ENCODE results near the gene MFAP4. TPM values are rescaled to one million over a fixed set of nuclear protein-coding genes. Genes with fewer than 3 reads are reported as not detected.
A peak's percentile ranks its signal among the peaks of the same experiment; 100 is the strongest.

The MFAP4 gene
- total RNA-seq, 1 donor from 2014 or later = 179 TPM

- no peak for TF ChIP-seq CTCF (IDR thresholded peaks at IDR 0.05)
- Histone ChIP-seq H3K27ac (no peak overlapping the region), H3K36me3 (no peaks in the 10 kb centered on the region), H3K27me3 (ENCODE audit: low read depth) (no peaks in the 10 kb centered on the region), H3K4me3 (no peak overlapping the region), H3K4me1 (peaks cover 43% of the 10 kb centered on the region), H3K9me3 (no peaks in the 10 kb centered on the region)
- intact Hi-C loops (cut with DNase I) = no loop called here
- ATAC-seq = no peak
- no peak for DNase-seq
Observed at GRCh38 chr17:19372011-19372370, 15.0 kb downstream of the MFAP4 start.

- H3K27me3 ChIP-seq (ENCODE audit: low read depth) = no peaks in the 10 kb centered on the region
- peak overlapping the region; percentile 58 for H3K27ac ChIP-seq
- no peak for TF ChIP-seq CTCF (IDR thresholded peaks at IDR 0.05)
- ATAC-seq = peak in 1 of 2 donors; percentile 49
- intact Hi-C loops (cut with DNase I) = no loop called here
- no peak for DNase-seq
- H3K36me3 ChIP-seq = no peaks in the 10 kb centered on the region
- H3K4me1 ChIP-seq = peaks cover 40% of the 10 kb centered on the region
- H3K9me3 ChIP-seq = no peaks in the 10 kb centered on the region
- H3K4me3 ChIP-seq = no peak overlapping the region
Observed at GRCh38 chr17:19371259-19372010, 15.6 kb downstream of the MFAP4 start.

- Histone ChIP-seq H3K4me3 (no peak overlapping the region), H3K4me1 (peaks cover 35% of the 10 kb centered on the region), H3K9me3 (no peaks in the 10 kb centered on the region), H3K36me3 (no peaks in the 10 kb centered on the region), H3K27me3 (ENCODE audit: low read depth) (no peaks in the 10 kb centered on the region), H3K27ac (peak overlapping the region; percentile 58)
- TF ChIP-seq CTCF (IDR thresholded peaks at IDR 0.05) = no peak
- intact Hi-C loops (cut with DNase I) = no loop called here
- ATAC-seq (peak; percentile 63 to 81), DNase-seq (peak; percentile 68)
Observed at GRCh38 chr17:19370493-19370960, 16.5 kb downstream of the MFAP4 start.

GRCh38 chr17:19369846-19370492 is 17.0 kb downstream of the MFAP4 start:
- peak; percentile 58 to 64 for ATAC-seq
- Histone ChIP-seq H3K4me3 (no peak overlapping the region), H3K9me3 (no peaks in the 10 kb centered on the region), H3K27ac (peak overlapping the region; percentile 58), H3K36me3 (no peaks in the 10 kb centered on the region), H3K27me3 (ENCODE audit: low read depth) (no peaks in the 10 kb centered on the region), H3K4me1 (peaks cover 35% of the 10 kb centered on the region)
- no peak for TF ChIP-seq CTCF (IDR thresholded peaks at IDR 0.05)
- intact Hi-C loops (cut with DNase I) = loop anchor here (5.0 kb wide), 1 partner anchor 72 kb away; no protein-coding TSS in a partner anchor
- DNase-seq = no peak

- H3K4me3 ChIP-seq = no peak overlapping the region
- TF ChIP-seq CTCF (IDR thresholded peaks at IDR 0.05) = no peak
- H3K36me3 ChIP-seq = no peaks in the 10 kb centered on the region
- peaks cover 35% of the 10 kb centered on the region for H3K4me1 ChIP-seq
- H3K9me3 ChIP-seq = no peaks in the 10 kb centered on the region
- intact Hi-C loops (cut with DNase I) = loop anchor here (5.0 kb wide), 1 partner anchor 73 kb away; no protein-coding TSS in a partner anchor
- ATAC-seq (no peak), DNase-seq (no peak)
- no peaks in the 10 kb centered on the region for H3K27me3 ChIP-seq (ENCODE audit: low read depth)
- peak overlapping the region; percentile 58 for H3K27ac ChIP-seq
Observed at GRCh38 chr17:19369107-19369778, 17.7 kb downstream of the MFAP4 start.
